Liver (tissue), 9 donors: ENCODE measurements around the gene AHRR. TPM values are rescaled to one million over a fixed set of nuclear protein-coding genes. Genes with fewer than 3 reads are reported as not detected.

Source experiments
- DNase-seq: peaks from one replicate; pipeline ENCODE4 v3.0.0-alpha.2; 2017; ENCODE audit warnings: low spot score
- H3K27ac ChIP-seq, 2 donors: one replicate each; pipeline ENCODE4 v1.7.0; 2013; ENCODE audit warnings: inconsistent platforms in 2 of 2, low read length in 2 of 2, control low read depth in 1 of 2, low read depth in 1 of 2, mild to moderate bottlenecking in 1 of 2
- H3K27me3 ChIP-seq, 4 donors: one replicate each; pipeline versions ENCODE4 v1.6.1 to v1.7.0; 2013; ENCODE audit warnings: low read length in 3 of 4, inconsistent platforms in 1 of 4, mild to moderate bottlenecking in 1 of 4, moderate library complexity in 1 of 4; ENCODE audit not compliant: control insufficient read depth in 4 of 4, insufficient read depth in 4 of 4
- H3K36me3 ChIP-seq, 4 donors: one replicate each; pipeline versions ENCODE4 v1.6.1 to v1.7.0; 2013; ENCODE audit warnings: low read length in 3 of 4, mild to moderate bottlenecking in 3 of 4, low read depth in 1 of 4, moderate library complexity in 1 of 4; ENCODE audit not compliant: control insufficient read depth in 4 of 4, insufficient read depth in 3 of 4
- H3K4me1 ChIP-seq, 4 donors: one replicate each; pipeline versions ENCODE4 v1.6.1 to v1.7.0; 2013; ENCODE audit warnings: low read length in 3 of 4, mild to moderate bottlenecking in 3 of 4, moderate library complexity in 1 of 4; ENCODE audit not compliant: control insufficient read depth in 4 of 4, insufficient read depth in 4 of 4
- H3K4me3 ChIP-seq, 3 donors: one replicate each; pipeline versions ENCODE4 v1.6.1 to v1.7.0; 2013; ENCODE audit warnings: low read length in 3 of 3, control low read depth in 1 of 3, low read depth in 1 of 3, mild to moderate bottlenecking in 1 of 3
- H3K9ac ChIP-seq, 2 donors: one replicate each; pipeline ENCODE4 v1.7.0; 2013; ENCODE audit warnings: low read length in 2 of 2, mild to moderate bottlenecking in 2 of 2, moderate library complexity in 2 of 2, control low read depth in 1 of 2, low read depth in 1 of 2
- H3K9me3 ChIP-seq, 4 donors: one replicate each; pipeline versions ENCODE4 v1.6.1 to v1.7.0; 2013; ENCODE audit warnings: low read length in 3 of 4; ENCODE audit not compliant: control insufficient read depth in 4 of 4
- EGR1 ChIP-seq, 2 donors: IDR thresholded peaks; 2 replicates each; pipeline ENCODE4 v1.6.1; 2016 to 2018; ENCODE audit warnings: antibody characterized with exemption in 2 of 2, low read depth in 2 of 2
- FOXA1 ChIP-seq: IDR thresholded peaks from 2 replicates; pipeline ENCODE4 v1.6.1; 2016; ENCODE audit warnings: antibody characterized with exemption
- FOXA2 ChIP-seq: IDR thresholded peaks from 2 replicates; pipeline ENCODE4 v1.6.1; 2016; ENCODE audit warnings: antibody characterized with exemption
- GABPA ChIP-seq, 2 donors: IDR thresholded peaks in 1 of 2; conservative IDR thresholded peaks in 1 of 2; 2 replicates each; pipeline ENCODE4 v1.6.1; 2016; ENCODE audit warnings: antibody characterized with exemption in 2 of 2, mild to moderate bottlenecking in 1 of 2, moderate library complexity in 1 of 2
- HNF4A ChIP-seq, 2 donors: conservative IDR thresholded peaks; 2 replicates each; pipeline ENCODE4 v1.6.1; 2016; ENCODE audit warnings: antibody characterized with exemption in 2 of 2, mild to moderate bottlenecking in 2 of 2
- HNF4G ChIP-seq: IDR thresholded peaks from 2 replicates; pipeline ENCODE4 v1.6.1; 2016; ENCODE audit warnings: antibody characterized with exemption
- JUND ChIP-seq, 2 donors: IDR thresholded peaks; 2 replicates each; pipeline ENCODE4 v1.6.1; 2016; ENCODE audit warnings: antibody characterized with exemption in 2 of 2
- MAX ChIP-seq: IDR thresholded peaks from 2 replicates; pipeline ENCODE4 v1.6.1; 2016; ENCODE audit warnings: antibody characterized with exemption
- NR2F2 ChIP-seq: IDR thresholded peaks from 2 replicates; pipeline ENCODE4 v1.6.1; 2016; ENCODE audit warnings: antibody characterized with exemption
- RAD21 ChIP-seq, 2 donors: IDR thresholded peaks; 2 replicates each; pipeline ENCODE4 v1.6.1; 2016; ENCODE audit warnings: antibody characterized with exemption in 2 of 2, mild to moderate bottlenecking in 2 of 2
- REST ChIP-seq: IDR thresholded peaks from 2 replicates; pipeline ENCODE4 v1.6.1; 2016; ENCODE audit warnings: antibody characterized with exemption, mild to moderate bottlenecking
- RXRA ChIP-seq, 2 donors: IDR thresholded peaks; 2 replicates each; pipeline ENCODE4 v1.6.1; 2017 to 2018; ENCODE audit warnings: antibody characterized with exemption in 2 of 2, mild to moderate bottlenecking in 1 of 2
- SP1 ChIP-seq: IDR thresholded peaks from 2 replicates; pipeline ENCODE4 v1.6.1; 2018; ENCODE audit warnings: antibody characterized with exemption, mild to moderate bottlenecking
- TAF1 ChIP-seq: conservative IDR thresholded peaks from 2 replicates; pipeline ENCODE4 v1.6.1; 2016; ENCODE audit warnings: antibody characterized with exemption, mild to moderate bottlenecking
- YY1 ChIP-seq: IDR thresholded peaks from 2 replicates; pipeline ENCODE4 v1.6.1; 2016; ENCODE audit warnings: antibody characterized with exemption, mild to moderate bottlenecking
- WGBS: extraction: QIAGEN DNeasy Blood & Tissue Kit; methylation state at CpG from one replicate; pipeline ENCODE4 v1.1.7; 2013; 5-methylcytosine and 5-hydroxymethylcytosine counted together
- polyA plus RNA-seq, 2 donors: library from polyadenylated mRNA; stranded (reverse) in 1 of 2; unstranded in 1 of 2; fragments of 200-250 nt in 1 of 2; fragments of >200 nt in 1 of 2; fragmentation: Nextera tagmentation in 1 of 2; extraction: Ambion mirVana in 1 of 2; gene quantifications; one replicate each; pipeline versions ENCODE4 v1.2.1 to v1.2.3, GENCODE V29; 2013 to 2015
- total RNA-seq, 2 donors: library from RNA; depleted of rRNA; stranded (reverse); fragments of >200 nt; gene quantifications; one replicate each; pipeline ENCODE4 v1.2.3, GENCODE V29; 2014
- TF ChIP-seq, protein P1 (sequence below): IDR thresholded peaks from 2 replicates; pipeline ENCODE4 v1.6.1; 2016; ENCODE audit warnings: antibody characterized with exemption
- TF ChIP-seq, protein P2 (sequence below): IDR thresholded peaks from 2 replicates; pipeline ENCODE4 v1.6.1; 2016; ENCODE audit warnings: antibody characterized with exemption
- TF ChIP-seq, protein P3 (sequence below): fragments of 150-350 bp; IDR thresholded peaks from 2 replicates; pipeline ENCODE4 v1.5.1; 2017; ENCODE audit warnings: improper control_type of control experiment, low read depth, low read length; ENCODE audit not compliant: missing input control
- donor health status: healthy.
- donor health status: healthy.
- donor health status: healthy.
- donor health status: healthy.
- donor health status: healthy.

AHRR gene
- total and polyA plus RNA-seq, 4 donors, result 0.15 to 0.47 (median 0.24) TPM

DNA sequence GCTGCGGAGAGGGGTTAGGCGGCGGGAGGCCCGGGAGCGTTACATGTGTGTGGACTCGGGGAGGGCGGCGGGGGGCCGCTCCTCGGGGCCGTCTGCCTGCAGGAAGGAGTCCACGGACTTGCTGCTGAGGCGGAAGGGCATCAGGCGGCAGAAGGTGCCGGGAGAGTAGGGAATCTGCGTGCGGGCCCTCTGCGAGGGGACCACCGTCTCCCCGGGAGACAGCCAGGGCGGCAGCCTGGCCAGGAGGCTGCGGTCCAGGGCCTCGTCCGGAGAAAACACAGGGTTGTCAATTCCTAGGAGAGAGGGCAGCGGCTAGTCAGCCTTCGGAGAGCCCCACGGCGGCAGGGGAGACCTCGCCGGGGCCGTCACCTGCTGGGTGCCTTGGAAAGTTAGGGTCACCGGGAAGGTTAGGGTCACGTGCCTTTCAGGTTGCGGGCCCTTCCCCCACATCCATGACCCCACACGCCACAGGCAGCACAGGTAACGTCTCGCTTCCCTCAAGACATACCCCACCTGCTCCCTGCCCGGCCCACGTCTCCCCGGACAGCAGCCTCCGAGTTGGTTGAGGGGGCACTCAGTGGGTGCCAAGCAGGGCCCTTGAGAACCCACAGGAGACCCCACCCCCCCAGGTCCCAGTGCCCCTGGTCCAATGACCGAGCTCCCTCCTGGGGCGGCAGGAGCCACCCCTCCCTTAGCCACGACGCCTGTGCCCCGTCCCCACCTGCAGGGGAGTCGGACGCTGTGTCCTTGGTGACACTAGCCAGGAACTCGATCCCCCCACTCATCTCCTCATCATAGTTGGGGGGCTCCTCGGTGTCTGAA is 153.5 kb downstream of the AHRR start:
- H3K4me1 ChIP-seq, result peaks cover 13 to 29% (median 20%) of the 10 kb centered on the region in 4 donors
- peaks cover 0 to 4% (median 0%) of the 10 kb centered on the region in 4 donors for H3K27me3 ChIP-seq
- H3K9ac ChIP-seq, result no peak overlapping the region
- H3K9me3 ChIP-seq, result no peaks in the 10 kb centered on the region
- H3K4me3 ChIP-seq, result peak overlapping the region in 1 of 3 donors; percentile 28
- WGBS, result 17% methylated on average over 50 of the region's 50 CpGs
- DNase-seq, result no peak
- H3K36me3 ChIP-seq, result peaks cover 0 to 1% (median under 1%) of the 10 kb centered on the region in 4 donors
- H3K27ac ChIP-seq, result no peak overlapping the region
- TF ChIP-seq GABPA (IDR thresholded peaks at IDR 0.05 in 1 of 2, conservative IDR thresholded peaks at IDR 0.05 in 1 of 2), result no peak
- TF ChIP-seq EGR1 (IDR thresholded peaks at IDR 0.05; ENCODE audit: low read depth in 2 of 2), result no peak
- TF ChIP-seq JUND (IDR thresholded peaks at IDR 0.05), result no peak
- no peak for TF ChIP-seq RXRA (IDR thresholded peaks at IDR 0.05)
- no peak for TF ChIP-seq NR2F2
- no peak for TF ChIP-seq HNF4G
- TF ChIP-seq RAD21 (IDR thresholded peaks at IDR 0.05), result no peak
- TF ChIP-seq, protein P1, sequence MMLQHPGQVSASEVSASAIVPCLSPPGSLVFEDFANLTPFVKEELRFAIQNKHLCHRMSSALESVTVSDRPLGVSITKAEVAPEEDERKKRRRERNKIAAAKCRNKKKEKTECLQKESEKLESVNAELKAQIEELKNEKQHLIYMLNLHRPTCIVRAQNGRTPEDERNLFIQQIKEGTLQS, result no peak
- TF ChIP-seq FOXA1, result no peak
- no peak for TF ChIP-seq SP1
- no peak for TF ChIP-seq FOXA2
- no peak for TF ChIP-seq YY1
- no peak for TF ChIP-seq MAX
- TF ChIP-seq TAF1, result no peak
- TF ChIP-seq, protein P2, sequence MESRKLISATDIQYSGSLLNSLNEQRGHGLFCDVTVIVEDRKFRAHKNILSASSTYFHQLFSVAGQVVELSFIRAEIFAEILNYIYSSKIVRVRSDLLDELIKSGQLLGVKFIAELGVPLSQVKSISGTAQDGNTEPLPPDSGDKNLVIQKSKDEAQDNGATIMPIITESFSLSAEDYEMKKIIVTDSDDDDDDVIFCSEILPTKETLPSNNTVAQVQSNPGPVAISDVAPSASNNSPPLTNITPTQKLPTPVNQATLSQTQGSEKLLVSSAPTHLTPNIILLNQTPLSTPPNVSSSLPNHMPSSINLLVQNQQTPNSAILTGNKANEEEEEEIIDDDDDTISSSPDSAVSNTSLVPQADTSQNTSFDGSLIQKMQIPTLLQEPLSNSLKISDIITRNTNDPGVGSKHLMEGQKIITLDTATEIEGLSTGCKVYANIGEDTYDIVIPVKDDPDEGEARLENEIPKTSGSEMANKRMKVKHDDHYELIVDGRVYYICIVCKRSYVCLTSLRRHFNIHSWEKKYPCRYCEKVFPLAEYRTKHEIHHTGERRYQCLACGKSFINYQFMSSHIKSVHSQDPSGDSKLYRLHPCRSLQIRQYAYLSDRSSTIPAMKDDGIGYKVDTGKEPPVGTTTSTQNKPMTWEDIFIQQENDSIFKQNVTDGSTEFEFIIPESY, result no peak
- TF ChIP-seq REST, result no peak

- H3K4me1 ChIP-seq, result peaks cover 13 to 29% (median 20%) of the 10 kb centered on the region in 4 donors
- TF ChIP-seq NR2F2 (no peak), HNF4G (no peak), FOXA2 (no peak), HNF4A (conservative IDR thresholded peaks at IDR 0.05) (no peak), RXRA (IDR thresholded peaks at IDR 0.05) (no peak), MAX (no peak)
- TF ChIP-seq, protein P3, sequence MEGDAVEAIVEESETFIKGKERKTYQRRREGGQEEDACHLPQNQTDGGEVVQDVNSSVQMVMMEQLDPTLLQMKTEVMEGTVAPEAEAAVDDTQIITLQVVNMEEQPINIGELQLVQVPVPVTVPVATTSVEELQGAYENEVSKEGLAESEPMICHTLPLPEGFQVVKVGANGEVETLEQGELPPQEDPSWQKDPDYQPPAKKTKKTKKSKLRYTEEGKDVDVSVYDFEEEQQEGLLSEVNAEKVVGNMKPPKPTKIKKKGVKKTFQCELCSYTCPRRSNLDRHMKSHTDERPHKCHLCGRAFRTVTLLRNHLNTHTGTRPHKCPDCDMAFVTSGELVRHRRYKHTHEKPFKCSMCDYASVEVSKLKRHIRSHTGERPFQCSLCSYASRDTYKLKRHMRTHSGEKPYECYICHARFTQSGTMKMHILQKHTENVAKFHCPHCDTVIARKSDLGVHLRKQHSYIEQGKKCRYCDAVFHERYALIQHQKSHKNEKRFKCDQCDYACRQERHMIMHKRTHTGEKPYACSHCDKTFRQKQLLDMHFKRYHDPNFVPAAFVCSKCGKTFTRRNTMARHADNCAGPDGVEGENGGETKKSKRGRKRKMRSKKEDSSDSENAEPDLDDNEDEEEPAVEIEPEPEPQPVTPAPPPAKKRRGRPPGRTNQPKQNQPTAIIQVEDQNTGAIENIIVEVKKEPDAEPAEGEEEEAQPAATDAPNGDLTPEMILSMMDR, result no peak
- TF ChIP-seq, protein P2, result no peak
- peaks cover 0 to 1% (median 0%) of the 10 kb centered on the region in 4 donors for H3K36me3 ChIP-seq
- H3K27ac ChIP-seq, result no peak overlapping the region
- whole genome bisulfite sequencing, result 68% methylated on average over 8 of the region's 8 CpGs
- no peak overlapping the region for H3K4me3 ChIP-seq
- peaks cover 0 to 4% (median 0%) of the 10 kb centered on the region in 4 donors for H3K27me3 ChIP-seq
- H3K9ac ChIP-seq, result no peak overlapping the region
- no peaks in the 10 kb centered on the region for H3K9me3 ChIP-seq
- DNase-seq, result no peak
Observed at GRCh38 chr5:475704-476101, 154.2 kb downstream of the AHRR start.
